PC-9 (cell line): ENCODE data around the gene TNN.

Experiments
- EZH2 ChIP-seq: fragments of 200-600 bp; sonication (generic); IDR thresholded peaks from 2 replicates; pipeline ENCODE4 v1.8.0; 2017; ENCODE audit warnings: antibody characterized with exemption, low read depth
- TF ChIP-seq, protein P1 (sequence below): fragments of 200-600 bp; sonication (generic); conservative IDR thresholded peaks from 2 replicates; pipeline ENCODE4 v1.6.1; 2017; ENCODE audit warnings: mixed run types, antibody characterized with exemption, mild to moderate bottlenecking, moderate library complexity

DNA sequence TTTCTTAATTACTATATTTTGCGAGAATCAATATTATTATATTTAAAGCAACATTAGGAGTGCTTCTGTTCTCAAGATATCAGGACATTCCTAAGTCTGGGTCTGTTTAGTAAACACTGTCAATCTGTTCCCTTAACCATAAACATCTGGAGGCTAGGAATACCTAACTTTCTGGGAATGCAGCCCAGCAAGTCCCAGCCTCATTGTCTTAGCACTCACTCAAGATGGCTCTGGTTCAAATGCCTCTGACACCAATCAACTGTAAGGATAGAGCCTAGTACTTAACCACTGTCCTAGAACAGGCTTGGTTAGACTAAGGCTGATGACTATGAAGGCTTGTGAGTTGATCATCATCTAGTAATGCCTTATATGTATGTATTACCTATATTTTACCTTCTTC lies 61.5 kb downstream of the TNN start:
- TF ChIP-seq, protein P1, sequence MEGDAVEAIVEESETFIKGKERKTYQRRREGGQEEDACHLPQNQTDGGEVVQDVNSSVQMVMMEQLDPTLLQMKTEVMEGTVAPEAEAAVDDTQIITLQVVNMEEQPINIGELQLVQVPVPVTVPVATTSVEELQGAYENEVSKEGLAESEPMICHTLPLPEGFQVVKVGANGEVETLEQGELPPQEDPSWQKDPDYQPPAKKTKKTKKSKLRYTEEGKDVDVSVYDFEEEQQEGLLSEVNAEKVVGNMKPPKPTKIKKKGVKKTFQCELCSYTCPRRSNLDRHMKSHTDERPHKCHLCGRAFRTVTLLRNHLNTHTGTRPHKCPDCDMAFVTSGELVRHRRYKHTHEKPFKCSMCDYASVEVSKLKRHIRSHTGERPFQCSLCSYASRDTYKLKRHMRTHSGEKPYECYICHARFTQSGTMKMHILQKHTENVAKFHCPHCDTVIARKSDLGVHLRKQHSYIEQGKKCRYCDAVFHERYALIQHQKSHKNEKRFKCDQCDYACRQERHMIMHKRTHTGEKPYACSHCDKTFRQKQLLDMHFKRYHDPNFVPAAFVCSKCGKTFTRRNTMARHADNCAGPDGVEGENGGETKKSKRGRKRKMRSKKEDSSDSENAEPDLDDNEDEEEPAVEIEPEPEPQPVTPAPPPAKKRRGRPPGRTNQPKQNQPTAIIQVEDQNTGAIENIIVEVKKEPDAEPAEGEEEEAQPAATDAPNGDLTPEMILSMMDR = no peak
- TF ChIP-seq EZH2 = no peak
